GM18951 (cell line): ENCODE measurements around the gene PIP5K1B.

Source experiments
- POLR2A ChIP-seq: IDR thresholded peaks from 4 replicates; pipeline ENCODE4 v1.6.1; 2011; ENCODE audit warnings: mild to moderate bottlenecking; ENCODE audit not compliant: insufficient read length, insufficient read depth; ENCODE audit errors: extremely low read depth
- in situ Hi-C: fragments of 300-500 bp; cut with MboI; formaldehyde crosslinking; loops from one replicate; pipeline ENCODE4 v1.12.0; 2022; ENCODE audit warnings: low sequenced_read_pairs, mixed read lengths, inconsistent platforms; ENCODE audit not compliant: unreplicated experiment

Gene PIP5K1B

GRCh38 chr9:68711932-68712331, 6.9 kb downstream of the PIP5K1B start:
- in situ Hi-C loops = no loop called here
- no peak for TF ChIP-seq POLR2A

GRCh38 chr9:68714416-68715180, 9.6 kb downstream of the PIP5K1B start:
- in situ Hi-C loops = no loop called here
- no peak for TF ChIP-seq POLR2A

- in situ Hi-C loops = no loop called here
These were observed 10.1 kb downstream of the PIP5K1B start for GRCh38 chr9:68715181-68715456.

GRCh38 chr9:68717552-68718443, 12.8 kb downstream of the PIP5K1B start:
- no peak for TF ChIP-seq POLR2A
- in situ Hi-C loops = no loop called here

More at GRCh38 chr9:68715181-68715456, 10.1 kb downstream of the PIP5K1B start:
- TF ChIP-seq POLR2A = no peak

GRCh38 chr9:68719847-68720246, 14.8 kb downstream of the PIP5K1B start:
- TF ChIP-seq POLR2A = no peak
- in situ Hi-C loops = no loop called here

GRCh38 chr9:68720656-68721313, 15.7 kb downstream of the PIP5K1B start:
- TF ChIP-seq POLR2A = no peak
- in situ Hi-C loops = no loop called here

- no peak for TF ChIP-seq POLR2A
- in situ Hi-C loops = no loop called here
These were observed 16.8 kb downstream of the PIP5K1B start for GRCh38 chr9:68721666-68722330.

GRCh38 chr9:68725070-68725469, 20.0 kb downstream of the PIP5K1B start:
- no peak for TF ChIP-seq POLR2A
- in situ Hi-C loops = no loop called here

- in situ Hi-C loops = no loop called here
- TF ChIP-seq POLR2A = no peak
These were observed 21.4 kb downstream of the PIP5K1B start for GRCh38 chr9:68726489-68726888.

GRCh38 chr9:68727636-68728035, 22.6 kb downstream of the PIP5K1B start:
- no peak for TF ChIP-seq POLR2A
- in situ Hi-C loops = no loop called here

GRCh38 chr9:68728731-68729130, 23.7 kb downstream of the PIP5K1B start:
- in situ Hi-C loops = no loop called here

GRCh38 chr9:68730570-68731235, 25.7 kb downstream of the PIP5K1B start:
- in situ Hi-C loops = no loop called here
- no peak for TF ChIP-seq POLR2A

More at GRCh38 chr9:68728731-68729130, 23.7 kb downstream of the PIP5K1B start:
- TF ChIP-seq POLR2A = no peak
